H1 (cell line): Measurements from ENCODE around the gene OR2V1. TPM values are rescaled to one million over a fixed set of nuclear protein-coding genes. Genes with fewer than 3 reads are reported as not detected.

Source experiments
- CTCF ChIA-PET: fragments of 300-600 bp; sonication (Branson Sonifier 250); formaldehyde crosslinking; loops from one replicate; lab custom pipeline; 2021; ENCODE audit not compliant: partially characterized antibody; lab: Charles Lee
- POLR2A ChIA-PET: fragments of 300-600 bp; sonication (Branson Sonifier 250); formaldehyde crosslinking; loops from one replicate; lab custom pipeline; 2021; ENCODE audit warnings: inconsistent platforms; ENCODE audit not compliant: partially characterized antibody; lab: Charles Lee
- DNase-seq, 2 experiments: peaks; one replicate each; pipeline versions ENCODE4 v3.0.0 to v3.0.0-alpha.2; 2010 to 2022; ENCODE audit warnings: low spot score in 2 of 2, low read depth in 1 of 2, mixed read lengths in 1 of 2
- FAIRE-seq: peaks from 2 replicates; lab custom pipeline; 2011; peaks lifted over from hg19 to GRCh38; lab: Jason Lieb, UNC
- H2AFZ ChIP-seq: 2 replicates; pipeline ENCODE4 v1.8.1; 2012; ENCODE audit warnings: low read length, inconsistent platforms
- H2AK5ac ChIP-seq: 2 replicates; pipeline ENCODE4 v1.6.1; 2013; ENCODE audit warnings: low read depth, low read length
- H2BK120ac ChIP-seq: replicated peaks from 2 replicates; pipeline ENCODE3; 2013; ENCODE audit warnings: low read depth, low read length, inconsistent platforms
- H2BK12ac ChIP-seq: 2 replicates; pipeline ENCODE4 v1.6.1; 2013; ENCODE audit warnings: low read depth, low read length
- H2BK15ac ChIP-seq: 2 replicates; pipeline ENCODE4 v1.6.1; 2013; ENCODE audit warnings: low read length
- H2BK20ac ChIP-seq: 2 replicates; pipeline ENCODE4 v1.6.1; 2013; ENCODE audit warnings: low read length
- H2BK5ac ChIP-seq: 2 replicates; pipeline ENCODE4 v1.6.1; 2013; ENCODE audit warnings: low read depth, low read length
- H3K14ac ChIP-seq: 2 replicates; pipeline ENCODE4 v1.6.1; 2013; ENCODE audit warnings: inconsistent platforms; ENCODE audit not compliant: insufficient read length
- H3K18ac ChIP-seq: 2 replicates; pipeline ENCODE4 v1.6.1; 2013; ENCODE audit warnings: low read length; ENCODE audit errors: extremely low read depth
- H3K23ac ChIP-seq: 2 replicates; pipeline ENCODE4 v1.6.1; 2013; ENCODE audit warnings: inconsistent platforms; ENCODE audit not compliant: insufficient read length
- H3K23me2 ChIP-seq: 2 replicates; pipeline ENCODE4 v1.6.1; 2013; ENCODE audit warnings: low read depth, low read length
- H3K27ac ChIP-seq: 2 replicates; pipeline ENCODE4 v1.6.1; 2011; ENCODE audit warnings: low read depth, low read length, inconsistent platforms
- H3K27me3 ChIP-seq, 4 experiments: replicated peaks in 1 of 4; 1 replicate in 1 of 4; 2 replicates in 3 of 4; pipeline versions ENCODE4 v1.6.1 to v1.8.1; 2011 to 2013; ENCODE audit warnings: low read length in 3 of 4, mild to moderate bottlenecking in 3 of 4, inconsistent platforms in 2 of 4, mixed read lengths in 2 of 4, moderate library complexity in 1 of 4; ENCODE audit not compliant: control insufficient read depth in 3 of 4, insufficient read depth in 3 of 4; ENCODE audit errors: extremely low read depth in 1 of 4
- H3K36me3 ChIP-seq, 4 experiments: 2 replicates each; pipeline versions ENCODE4 v1.6.1 to v1.8.1; 2011 to 2013; ENCODE audit warnings: mild to moderate bottlenecking in 4 of 4, low read length in 3 of 4, moderate library complexity in 2 of 4, control low read depth in 1 of 4, inconsistent platforms in 1 of 4; ENCODE audit not compliant: insufficient read depth in 4 of 4, control insufficient read depth in 2 of 4
- H3K4ac ChIP-seq: replicated peaks from 2 replicates; pipeline ENCODE3; 2013; ENCODE audit warnings: low read length, low read depth, mixed read lengths, inconsistent platforms; ENCODE audit not compliant: insufficient read length
- H3K4me1 ChIP-seq, 4 experiments: replicated peaks in 1 of 4; 1 replicate in 1 of 4; 2 replicates in 3 of 4; pipeline versions ENCODE4 v1.6.1 to v1.8.1; 2011 to 2013; ENCODE audit warnings: low read length in 3 of 4, inconsistent platforms in 2 of 4, mixed read lengths in 1 of 4; ENCODE audit not compliant: insufficient read depth in 4 of 4, control insufficient read depth in 3 of 4
- H3K4me2 ChIP-seq, 2 experiments: 2 replicates each; pipeline versions ENCODE4 v1.6.1 to v1.8.1; 2011 to 2013; ENCODE audit warnings: low read depth in 2 of 2, low read length in 2 of 2, control low read depth in 1 of 2, inconsistent platforms in 1 of 2, mild to moderate bottlenecking in 1 of 2; ENCODE audit not compliant: insufficient read depth in 1 of 2
- H3K4me3 ChIP-seq, 4 experiments: fragments of 200-600, 300-600 bp in 1 of 4; sonication (generic), shearing (Covaris generic), sonication (Bioruptor Twin) in 1 of 4; 2 replicates each; pipeline versions ENCODE4 v1.5.1 to v1.8.1; 2011 to 2016; ENCODE audit warnings: low read length in 4 of 4, low read depth in 3 of 4, control low read depth in 2 of 4, inconsistent platforms in 2 of 4, mild to moderate bottlenecking in 2 of 4, mixed read lengths in 1 of 4, moderate library complexity in 1 of 4; ENCODE audit not compliant: insufficient read depth in 2 of 4; ENCODE audit errors: extremely low read depth in 1 of 4
- H3K56ac ChIP-seq: replicated peaks from 2 replicates; pipeline ENCODE3; 2013; ENCODE audit warnings: low read depth, mild to moderate bottlenecking, mixed read lengths, low read length, inconsistent platforms; ENCODE audit not compliant: insufficient read length
- H3K79me1 ChIP-seq: 2 replicates; pipeline ENCODE4 v1.6.1; 2013; ENCODE audit warnings: low read depth, low read length, control low read depth
- H3K79me2 ChIP-seq, 2 experiments: 2 replicates each; pipeline versions ENCODE4 v1.6.1 to v1.8.1; 2012 to 2013; ENCODE audit warnings: low read length in 2 of 2, mild to moderate bottlenecking in 2 of 2, inconsistent platforms in 1 of 2; ENCODE audit not compliant: insufficient read depth in 2 of 2, control insufficient read depth in 1 of 2
- H3K9ac ChIP-seq, 4 experiments: replicated peaks in 1 of 4; 1 replicate in 1 of 4; 2 replicates in 3 of 4; pipeline versions ENCODE4 v1.6.1 to v1.8.1; 2011 to 2013; ENCODE audit warnings: low read depth in 3 of 4, low read length in 3 of 4, control low read depth in 2 of 4, mild to moderate bottlenecking in 2 of 4, moderate library complexity in 2 of 4, inconsistent platforms in 1 of 4; ENCODE audit errors: extremely low read depth in 1 of 4
- H3K9me3 ChIP-seq, 2 experiments: 2 replicates each; pipeline versions ENCODE4 v1.6.1 to v1.8.1; 2012 to 2013; ENCODE audit warnings: mild to moderate bottlenecking in 2 of 2, moderate library complexity in 2 of 2, control low read depth in 1 of 2, inconsistent platforms in 1 of 2, low read depth in 1 of 2, low read length in 1 of 2, mixed read lengths in 1 of 2; ENCODE audit not compliant: insufficient read depth in 2 of 2
- H4K20me1 ChIP-seq, 2 experiments: replicated peaks in 1 of 2; 2 replicates each; pipeline versions ENCODE3 to v1.8.1; 2011 to 2013; ENCODE audit warnings: inconsistent platforms in 2 of 2, low read length in 2 of 2, mild to moderate bottlenecking in 1 of 2; ENCODE audit not compliant: insufficient read depth in 2 of 2, control insufficient read depth in 1 of 2
- H4K5ac ChIP-seq: 2 replicates; pipeline ENCODE4 v1.6.1; 2013; ENCODE audit warnings: low read length, low read depth, mixed read lengths, inconsistent platforms; ENCODE audit not compliant: insufficient read length
- H4K8ac ChIP-seq: 2 replicates; pipeline ENCODE4 v1.8.0; 2013; ENCODE audit warnings: mild to moderate bottlenecking, moderate library complexity, low read length, inconsistent platforms; ENCODE audit not compliant: insufficient read depth; ENCODE audit errors: extremely low read depth
- H4K91ac ChIP-seq: replicated peaks from 2 replicates; pipeline ENCODE3; 2013; ENCODE audit warnings: low read length, mixed read lengths, inconsistent platforms; ENCODE audit not compliant: insufficient read length
- ATF3 ChIP-seq: IDR thresholded peaks from 2 replicates; pipeline ENCODE4 v1.6.1; 2011; ENCODE audit warnings: low read depth, mild to moderate bottlenecking, low read length; ENCODE audit not compliant: insufficient read depth
- CTBP2 ChIP-seq: IDR thresholded peaks from 2 replicates; pipeline ENCODE4 v1.7.0; 2011; ENCODE audit warnings: borderline replicate concordance, mild to moderate bottlenecking, moderate library complexity, mixed read lengths, low read length; ENCODE audit not compliant: insufficient read depth, insufficient read length
- EGR1 ChIP-seq: IDR thresholded peaks from 2 replicates; pipeline ENCODE4 v1.6.1; 2011; ENCODE audit warnings: low read depth, low read length, borderline replicate concordance
- JUND ChIP-seq: IDR thresholded peaks from 2 replicates; pipeline ENCODE4 v1.6.1; 2011; ENCODE audit warnings: mild to moderate bottlenecking, improper control_type of control experiment, low read length
- NANOG ChIP-seq: IDR thresholded peaks from 2 replicates; pipeline ENCODE4 v1.6.1; 2011; ENCODE audit warnings: low read length, low read depth, mild to moderate bottlenecking, inconsistent platforms; ENCODE audit not compliant: insufficient read depth, poor library complexity, severe bottlenecking
- RFX5 ChIP-seq: IDR thresholded peaks from 2 replicates; pipeline ENCODE4 v1.6.1; 2011; ENCODE audit warnings: low read depth, low read length, improper control_type of control experiment, borderline replicate concordance
- SIRT6 ChIP-seq: IDR thresholded peaks from one replicate; pipeline ENCODE4 v1.7.1; 2012; ENCODE audit warnings: low read length, inconsistent platforms
- SP1 ChIP-seq: IDR thresholded peaks from 2 replicates; pipeline ENCODE4 v1.6.1; 2011; ENCODE audit warnings: low read depth, low read length
- YY1 ChIP-seq: IDR thresholded peaks from 2 replicates; pipeline ENCODE4 v1.6.1; 2011; ENCODE audit warnings: low read depth, mild to moderate bottlenecking, low read length
- WGBS, 2 experiments: shearing (Covaris generic) in 1 of 2; methylation state at CpG; one replicate each; pipeline versions ENCODE4 v1.1.6 to v1.1.7; 2013 to 2015; ENCODE audit warnings: low lambda C conversion rate in 2 of 2, mixed read lengths in 2 of 2, inconsistent platforms in 1 of 2, low coverage in 1 of 2, missing lambda C conversion rate in 1 of 2; ENCODE audit not compliant: insufficient replicate concordance in 2 of 2, insufficient coverage in 1 of 2, insufficient read length in 1 of 2; ENCODE audit errors: extremely low coverage in 1 of 2, missing lambda C conversion rate in 1 of 2; 5-methylcytosine and 5-hydroxymethylcytosine counted together
- polyA plus RNA-seq, 7 experiments: library from polyadenylated mRNA; depleted of rRNA in 3 of 7; stranded (reverse) in 5 of 7; unstranded in 2 of 7; fragments of >200 nt in 5 of 7; fragments of 200-250 nt in 2 of 7; gene quantifications; 1 replicate in 5 of 7; 2 replicates in 1 of 7; 4 replicates in 1 of 7; pipeline versions ENCODE4 v1.2.1 to v1.2.3, GENCODE V29; 2011 to 2013; ENCODE audit warnings: missing spikeins in 2 of 7, mixed read lengths in 2 of 7
- total RNA-seq: library from RNA; stranded (reverse); fragmentation: NEBNext Ultra II Directional; extraction: Animal tissue kit (Norgen Biotek cat#: 25700); gene quantifications from 2 replicates; pipeline ENCODE4 v1.2.1, GENCODE V29; 2021

OR2V1 gene
- total and polyA plus RNA-seq, 2 of the 8 experiments (the other 6 are each of a cell fraction or from before 2014, with no cell fraction given) = not detected

GRCh38 chr5:181171782-181172181, 40.8 kb upstream of the OR2V1 start:
- Histone ChIP-seq H4K8ac (no peak overlapping the region), H2BK15ac (no peak overlapping the region), H3K18ac (no peak overlapping the region), H2BK120ac (no peak overlapping the region), H3K9ac (no peak overlapping the region), H3K27me3 (peaks cover 6 to 35% (median 25%) of the 10 kb centered on the region in 4 experiments; a peak in 6 of 7 replicates), H2AFZ (no peak overlapping the region), H3K56ac (no peak overlapping the region), H3K27ac (no peak overlapping the region), H3K79me1 (no peaks in the 10 kb centered on the region), H4K20me1 (no peaks in the 10 kb centered on the region), H3K23ac (no peak overlapping the region), H2BK20ac (no peak overlapping the region), H3K79me2 (no peaks in the 10 kb centered on the region), H3K4me1 (peaks cover 0 to 3% (median 0%) of the 10 kb centered on the region in 4 experiments; a peak in 3 of 7 replicates), H4K5ac (no peak overlapping the region), H2AK5ac (no peak overlapping the region), H3K4me2 (no peak overlapping the region; a peak in 1 of 4 replicates), H3K9me3 (no peaks in the 10 kb centered on the region), H2BK5ac (no peak overlapping the region), H3K4me3 (no peak overlapping the region), H3K4ac (no peak overlapping the region), H4K91ac (no peak overlapping the region), H3K14ac (no peak overlapping the region), H3K36me3 (no peaks in the 10 kb centered on the region), H3K23me2 (peaks cover 19% of the 10 kb centered on the region), H2BK12ac (no peak overlapping the region)
- no peak for FAIRE-seq
- WGBS, 2 experiments = 58% methylated on average over 2 of the region's 3 CpGs; no CpG with 5 or more reads in 1 of the 2 experiments
- TF ChIP-seq NANOG (no peak), RFX5 (no peak), ATF3 (no peak), SP1 (no peak), CTBP2 (no peak), JUND (no peak), YY1 (no peak), EGR1 (no peak), SIRT6 (no peak)
- CTCF ChIA-PET = interaction anchor here (0.6 to 3.4 kb wide), 7 partner anchors 13 to 956 kb away, joined by 3 to 17 read pairs (median 5); partner anchors contain the start of gene BTNL3
- no peak for DNase-seq
- POLR2A ChIA-PET = interaction anchor here (1.0 to 3.8 kb wide), 2 partner anchors 13 to 73 kb away, joined by 3 to 28 read pairs; no protein-coding TSS in a partner anchor
